ENCODE measurements around the gene SMIM13.
"Not testable (repeated sequence)": the region's sequence is repeated elsewhere in the genome, so short reads cannot be mapped to it uniquely, and the experiment has no call there.

SMIM13 gene

GRCh38 chr6:11089695-11090094 lies 3.9 kb upstream of the SMIM13 start:
- no peak overlapping the region for H3K4me3 ChIP-seq (ENCODE audit: low read depth, low read length)
- no peak for DNase-seq (ENCODE audit: low read depth, low spot score)
- TF ChIP-seq CTCF (IDR thresholded peaks at IDR 0.05; ENCODE audit: insufficient read depth, low read length, missing control alignments): no peak
- ChIA-PET POLR2A (no interaction called here), CTCF (interaction anchor here (1.7 to 3.3 kb wide), 3 partner anchors 20 to 406 kb away, joined by 4 to 15 read pairs (median 13); no protein-coding TSS in a partner anchor)

DNA sequence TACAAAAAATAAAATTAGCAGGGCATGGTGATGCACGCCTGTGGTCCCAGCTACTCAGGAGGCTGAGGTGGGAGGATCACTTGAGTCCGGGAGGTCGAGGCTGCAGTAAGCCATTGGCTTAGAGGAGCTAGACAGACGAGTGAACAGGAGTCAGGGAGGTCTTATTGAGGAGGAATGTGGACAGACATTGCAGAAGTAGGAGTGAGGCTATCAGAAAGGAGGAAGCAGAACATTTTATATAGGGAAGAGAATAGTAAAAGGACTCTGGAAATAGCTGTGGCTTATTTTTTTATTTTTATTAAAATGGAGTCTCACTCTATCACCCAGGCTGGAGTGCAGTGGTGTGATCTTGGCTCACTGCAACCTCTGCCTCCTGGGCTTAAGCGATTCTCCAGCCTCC lies 2.5 kb upstream of the SMIM13 start:
- POLR2A ChIA-PET; DNase-seq (ENCODE audit: low read depth, low spot score); H3K4me3 ChIP-seq (ENCODE audit: low read depth, low read length): not testable (repeated sequence)
- CTCF ChIA-PET: interaction anchor here (1.8 kb wide), 1 partner anchor 405 kb away, joined by 9 read pairs; no protein-coding TSS in a partner anchor

DNA sequence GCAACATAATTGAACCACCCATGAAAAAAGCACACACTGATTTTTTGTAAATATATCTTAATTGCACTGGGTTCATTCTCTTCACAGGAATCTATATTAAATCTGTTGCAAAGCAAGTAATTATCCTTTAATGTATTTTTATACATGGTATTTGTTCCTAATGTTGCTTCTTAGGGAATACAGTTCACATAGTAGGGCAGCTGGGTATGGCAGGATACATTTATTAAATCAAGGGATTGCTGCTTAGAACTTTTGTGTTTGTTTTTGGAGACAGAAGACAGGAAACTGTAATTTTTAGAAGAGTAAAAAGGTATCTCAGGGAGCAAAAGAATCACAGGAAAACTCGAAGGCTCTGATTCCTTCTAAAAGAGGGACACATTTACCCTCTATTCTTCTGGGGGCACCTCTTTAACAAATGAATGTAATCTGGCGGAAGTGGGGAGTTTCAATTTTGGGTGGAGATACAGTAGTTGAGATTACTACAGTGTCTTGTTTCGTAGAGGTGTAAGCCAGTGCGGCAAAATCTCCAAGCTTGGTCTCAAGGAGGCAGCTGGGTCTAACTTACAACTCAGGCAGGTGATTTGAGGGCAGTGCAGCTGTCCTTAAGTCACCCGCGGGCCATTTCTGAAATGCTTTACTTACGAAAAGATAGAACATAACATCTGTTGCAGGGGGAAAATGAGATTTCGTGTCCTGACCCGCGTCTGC lies 812 bp upstream of the SMIM13 start:
- ChIA-PET CTCF (interaction anchor here (0.5 to 1.6 kb wide), 5 partner anchors 13 to 403 kb away, joined by 3 to 5 read pairs (median 4); no protein-coding TSS in a partner anchor), POLR2A (interaction anchor here (0.6 to 1.5 kb wide), 2 partner anchors 138 to 404 kb away, joined by 3 read pairs; no protein-coding TSS in a partner anchor)
- H3K4me3 ChIP-seq (ENCODE audit: low read depth, low read length): peak overlapping the region; percentile 100
- TF ChIP-seq CTCF (IDR thresholded peaks at IDR 0.05; ENCODE audit: insufficient read depth, low read length, missing control alignments): no peak
- DNase-seq (ENCODE audit: low read depth, low spot score): no peak

- POLR2A ChIA-PET: interaction anchor here (0.6 to 1.5 kb wide), 2 partner anchors 138 to 403 kb away, joined by 3 read pairs; no protein-coding TSS in a partner anchor
- no peak for DNase-seq (ENCODE audit: low read depth, low spot score)
- CTCF ChIA-PET: interaction anchor here (0.5 to 1.6 kb wide), 5 partner anchors 12 to 402 kb away, joined by 3 to 5 read pairs (median 4); no protein-coding TSS in a partner anchor
- no peak for TF ChIP-seq CTCF (IDR thresholded peaks at IDR 0.05; ENCODE audit: insufficient read depth, low read length, missing control alignments)
- peak overlapping the region; percentile 100 for H3K4me3 ChIP-seq (ENCODE audit: low read depth, low read length)
These were observed 333 bp upstream of the SMIM13 start for GRCh38 chr6:11093376-11093625.

- ChIA-PET CTCF (interaction anchor here (0.7 to 2.9 kb wide), 7 partner anchors 9 to 404 kb away, joined by 3 to 22 read pairs (median 4); no protein-coding TSS in a partner anchor), POLR2A (no interaction called here)
- peak overlapping the region; percentile 100 for H3K4me3 ChIP-seq (ENCODE audit: low read depth, low read length)
- TF ChIP-seq CTCF (IDR thresholded peaks at IDR 0.05; ENCODE audit: insufficient read depth, low read length, missing control alignments): no peak
- no peak for DNase-seq (ENCODE audit: low read depth, low spot score)
These were observed 797 bp downstream of the SMIM13 start for GRCh38 chr6:11094411-11094851.

- TF ChIP-seq CTCF (IDR thresholded peaks at IDR 0.05; ENCODE audit: insufficient read depth, low read length, missing control alignments): no peak
- ChIA-PET CTCF (interaction anchor here (0.7 to 2.9 kb wide), 10 partner anchors 9 to 403 kb away, joined by 3 to 22 read pairs (median 6); no protein-coding TSS in a partner anchor), POLR2A (no interaction called here)
- no peak for DNase-seq (ENCODE audit: low read depth, low spot score)
- H3K4me3 ChIP-seq (ENCODE audit: low read depth, low read length): peak overlapping the region; percentile 100
These were observed 1.3 kb downstream of the SMIM13 start for GRCh38 chr6:11094941-11095340.

Measured in AG04449 (cell line).